ENCODE results near the gene C2CD5.
"Not testable (repeated sequence)": the region's sequence is repeated elsewhere in the genome, so short reads cannot be mapped to it uniquely, and the experiment has no call there.

Gene C2CD5, protein sequence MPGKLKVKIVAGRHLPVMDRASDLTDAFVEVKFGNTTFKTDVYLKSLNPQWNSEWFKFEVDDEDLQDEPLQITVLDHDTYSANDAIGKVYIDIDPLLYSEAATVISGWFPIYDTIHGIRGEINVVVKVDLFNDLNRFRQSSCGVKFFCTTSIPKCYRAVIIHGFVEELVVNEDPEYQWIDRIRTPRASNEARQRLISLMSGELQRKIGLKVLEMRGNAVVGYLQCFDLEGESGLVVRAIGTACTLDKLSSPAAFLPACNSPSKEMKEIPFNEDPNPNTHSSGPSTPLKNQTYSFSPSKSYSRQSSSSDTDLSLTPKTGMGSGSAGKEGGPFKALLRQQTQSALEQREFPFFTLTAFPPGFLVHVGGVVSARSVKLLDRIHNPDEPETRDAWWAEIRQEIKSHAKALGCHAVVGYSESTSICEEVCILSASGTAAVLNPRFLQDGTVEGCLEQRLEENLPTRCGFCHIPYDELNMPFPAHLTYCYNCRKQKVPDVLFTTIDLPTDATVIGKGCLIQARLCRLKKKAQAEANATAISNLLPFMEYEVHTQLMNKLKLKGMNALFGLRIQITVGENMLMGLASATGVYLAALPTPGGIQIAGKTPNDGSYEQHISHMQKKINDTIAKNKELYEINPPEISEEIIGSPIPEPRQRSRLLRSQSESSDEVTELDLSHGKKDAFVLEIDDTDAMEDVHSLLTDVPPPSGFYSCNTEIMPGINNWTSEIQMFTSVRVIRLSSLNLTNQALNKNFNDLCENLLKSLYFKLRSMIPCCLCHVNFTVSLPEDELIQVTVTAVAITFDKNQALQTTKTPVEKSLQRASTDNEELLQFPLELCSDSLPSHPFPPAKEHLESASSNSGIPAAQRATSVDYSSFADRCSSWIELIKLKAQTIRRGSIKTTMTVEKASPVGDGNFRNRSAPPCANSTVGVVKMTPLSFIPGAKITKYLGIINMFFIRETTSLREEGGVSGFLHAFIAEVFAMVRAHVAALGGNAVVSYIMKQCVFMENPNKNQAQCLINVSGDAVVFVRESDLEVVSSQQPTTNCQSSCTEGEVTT

GRCh38 chr12:22544038-22544979, at the start of gene C2CD5:
C2CD5 (minus strand) TSS chr12:22544542; CDS start chr12:22544150, 392 bp downstream.
- DNase-seq, result peak; percentile 98

- no peak for DNase-seq
Measured at GRCh38 chr12:22593864-22594263, 49.5 kb upstream of the C2CD5 start.

DNA sequence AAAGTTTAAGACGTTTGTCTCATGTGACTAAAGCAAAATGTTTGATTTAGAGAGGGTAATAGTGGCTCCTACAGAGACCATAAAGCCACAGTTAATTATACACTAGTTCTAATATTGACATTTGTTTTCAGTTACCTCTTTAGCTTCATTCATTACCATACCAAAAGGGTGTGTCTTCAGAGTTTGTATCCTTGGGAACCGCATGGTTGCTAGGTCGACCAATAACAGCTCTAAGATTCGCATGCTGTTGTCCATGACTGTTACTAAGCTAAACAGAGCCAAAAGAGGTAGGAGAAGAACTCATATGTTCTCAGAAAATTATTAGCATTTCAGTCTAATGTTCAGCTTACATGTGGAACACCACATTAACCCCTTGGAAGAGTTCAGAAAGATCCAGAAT, 44.5 kb upstream of the C2CD5 start:
- DNase-seq, result no peak

DNA sequence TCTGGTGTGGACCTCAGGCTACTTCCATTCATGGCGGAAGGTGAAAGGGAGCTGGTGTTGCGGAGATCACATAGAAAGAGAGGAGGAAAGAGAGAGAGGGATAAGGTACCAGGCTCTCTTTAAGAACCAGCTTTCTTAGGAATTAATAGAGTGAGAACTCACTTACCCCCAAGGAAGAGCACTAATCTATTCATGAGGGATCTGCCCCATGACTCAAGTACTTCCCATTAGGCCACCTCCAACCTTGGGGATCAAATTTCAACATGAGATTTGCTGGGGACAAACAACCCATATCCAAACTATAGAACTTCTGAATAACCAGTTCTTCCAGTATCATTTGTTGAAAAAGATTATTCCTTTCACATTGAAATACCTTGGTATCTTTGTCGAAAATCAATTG, 34.0 kb upstream of the C2CD5 start:
- DNase-seq, result no peak

DNA sequence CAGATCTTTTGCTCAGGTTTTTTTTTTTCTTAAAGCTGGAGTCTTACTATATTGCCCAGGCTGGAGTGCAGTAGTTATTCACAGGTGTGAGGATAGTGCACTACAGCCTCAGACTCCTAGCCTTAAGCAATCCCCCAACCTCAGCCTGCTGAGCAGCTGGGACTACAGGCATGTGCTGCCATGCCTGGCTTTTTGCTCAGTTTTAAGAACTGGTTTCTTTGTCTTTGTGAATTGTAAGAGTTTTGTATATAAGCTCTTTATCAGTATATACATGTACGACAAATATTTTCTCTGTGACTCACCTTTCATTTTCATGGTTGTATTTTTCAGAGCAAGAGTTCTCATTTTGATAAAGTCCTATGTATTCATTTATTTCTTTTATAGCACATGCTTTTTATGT, 33.3 kb upstream of the C2CD5 start:
- DNase-seq, result no peak

GRCh38 chr12:22576473-22576872, 32.1 kb upstream of the C2CD5 start:
- DNase-seq, result no peak

- DNase-seq, result no peak
Measured at GRCh38 chr12:22576065-22576464, 31.7 kb upstream of the C2CD5 start.

DNA sequence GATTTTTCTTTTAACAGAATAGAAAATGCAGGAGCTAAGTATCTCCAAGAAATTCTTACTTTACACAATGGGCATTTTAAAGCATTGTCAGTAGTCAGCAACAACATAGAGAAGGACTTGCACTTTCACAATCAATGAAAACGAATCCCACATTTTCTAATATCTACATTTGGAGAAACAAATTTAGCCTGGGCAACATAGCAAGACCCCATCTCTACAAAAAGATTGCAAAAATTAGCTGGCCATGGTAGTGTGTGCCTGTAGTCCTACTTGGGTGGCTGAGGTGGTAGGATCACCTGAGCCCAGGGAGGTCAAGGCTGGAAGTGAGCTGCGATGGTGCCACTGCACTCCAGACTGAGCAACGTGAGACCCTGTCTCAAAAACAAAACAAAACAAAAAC, 30.6 kb upstream of the C2CD5 start:
- no peak for DNase-seq

DNA sequence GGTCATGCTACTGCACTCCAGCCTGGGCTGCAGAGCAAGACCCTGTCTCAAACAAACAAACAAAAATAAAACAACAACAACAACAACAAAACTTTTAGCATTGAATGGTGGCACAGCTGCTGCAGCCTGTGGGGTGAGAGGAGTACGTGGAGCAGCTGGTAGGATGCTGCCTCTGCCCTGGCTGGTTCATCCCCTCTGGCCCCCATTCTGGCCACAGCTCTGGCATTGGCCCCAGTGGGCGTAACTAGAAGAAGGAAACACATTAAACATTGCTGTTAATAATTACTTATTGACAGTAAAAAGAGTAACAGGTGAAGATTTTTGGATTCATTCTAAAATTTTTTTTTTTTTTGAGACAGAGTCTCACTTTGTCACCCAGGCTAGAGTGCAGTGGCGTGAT, 28.8 kb upstream of the C2CD5 start:
- no peak for DNase-seq

GRCh38 chr12:22569253-22569652, 24.9 kb upstream of the C2CD5 start:
- no peak for DNase-seq

DNA sequence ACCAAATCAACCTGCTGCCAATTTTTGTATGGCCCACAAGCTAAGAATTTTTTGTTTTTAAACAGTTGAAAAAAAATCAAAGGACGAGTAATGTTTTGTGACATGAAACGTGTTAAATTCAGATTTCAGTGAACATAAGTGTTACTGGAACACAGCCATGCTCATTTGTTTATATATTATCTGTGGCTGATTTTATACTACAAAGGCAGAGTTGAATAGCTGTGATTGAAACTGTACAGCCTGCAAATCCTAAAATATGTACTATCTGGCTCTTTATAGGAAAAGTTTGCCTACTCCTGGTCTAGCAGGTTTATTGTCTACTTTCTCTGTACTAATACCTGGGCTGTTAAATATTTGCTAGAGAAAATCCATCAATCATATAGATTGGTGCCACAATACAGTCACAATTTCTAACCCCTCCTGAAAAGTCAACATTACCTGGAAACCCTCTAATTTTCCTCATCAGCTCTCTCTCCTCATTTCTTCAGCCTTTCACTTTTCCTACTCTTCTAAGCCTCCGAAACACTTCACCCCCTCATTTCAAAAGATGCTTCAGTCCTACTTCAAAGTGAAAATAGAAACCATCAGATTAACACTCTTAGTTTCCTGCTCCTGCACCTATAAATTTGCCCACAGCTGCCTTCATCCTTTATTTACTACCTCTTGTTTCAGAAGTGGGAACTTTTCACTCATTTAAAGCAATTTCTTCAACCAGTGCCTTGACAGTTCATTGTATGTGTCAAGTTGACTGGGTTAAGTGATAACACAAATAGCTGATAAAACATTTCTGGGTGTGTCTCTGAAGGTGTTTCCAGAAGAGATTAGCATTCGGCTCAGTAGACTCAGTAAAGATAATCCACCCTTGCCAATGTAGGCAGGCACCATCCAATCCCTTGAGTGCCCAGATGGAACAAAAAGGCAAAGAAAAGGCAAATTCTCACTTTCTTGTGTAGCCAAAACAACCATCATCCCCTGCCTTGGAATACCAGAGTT, 18.0 kb upstream of the C2CD5 start:
- DNase-seq, result no peak

GRCh38 chr12:22554750-22555149, 10.4 kb upstream of the C2CD5 start:
- not testable (repeated sequence) for DNase-seq

- no peak for DNase-seq
Measured at GRCh38 chr12:22551624-22552023, 7.3 kb upstream of the C2CD5 start.

- no peak for DNase-seq
Measured at GRCh38 chr12:22545255-22545654, 913 bp upstream of the C2CD5 start.

DNA sequence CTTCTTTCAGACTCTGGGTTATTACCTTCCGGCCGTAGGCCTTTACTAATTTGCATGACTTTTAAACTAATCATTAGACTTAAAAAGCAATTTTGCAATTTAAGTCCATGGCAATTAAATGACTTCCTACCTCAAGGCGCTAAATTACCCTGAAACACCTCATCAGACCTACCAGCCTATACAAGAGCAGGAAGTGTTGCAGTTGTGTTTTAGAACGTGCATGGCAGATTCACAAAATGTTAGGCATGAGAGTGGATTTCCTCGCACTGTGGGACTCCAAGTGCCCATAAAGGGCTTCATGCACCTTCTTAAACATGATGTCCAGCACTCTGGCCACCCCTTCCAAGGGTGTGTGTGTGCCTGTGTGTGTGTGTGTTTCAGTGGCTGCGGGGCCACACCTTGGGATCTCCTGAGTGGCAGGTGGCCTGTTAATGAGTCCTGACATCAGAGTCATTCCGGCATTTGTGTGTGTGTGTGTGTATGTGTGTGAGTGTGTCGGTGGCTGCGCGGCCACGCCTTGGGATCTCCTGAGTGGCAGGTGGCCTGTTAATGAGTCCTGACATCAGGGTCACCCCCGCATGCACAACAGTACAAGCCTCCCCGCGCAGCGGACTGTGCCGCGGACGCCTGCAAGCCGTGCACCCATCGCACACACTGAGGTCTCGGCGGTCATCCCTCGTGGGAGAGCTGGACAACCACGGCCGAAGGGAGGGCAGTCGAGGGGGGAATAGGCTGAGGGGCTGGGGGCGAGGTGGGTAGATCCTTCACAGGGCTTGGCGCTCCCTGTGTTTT, 900 bp downstream of the C2CD5 start:
- DNase-seq, result peak; percentile 47

DNA sequence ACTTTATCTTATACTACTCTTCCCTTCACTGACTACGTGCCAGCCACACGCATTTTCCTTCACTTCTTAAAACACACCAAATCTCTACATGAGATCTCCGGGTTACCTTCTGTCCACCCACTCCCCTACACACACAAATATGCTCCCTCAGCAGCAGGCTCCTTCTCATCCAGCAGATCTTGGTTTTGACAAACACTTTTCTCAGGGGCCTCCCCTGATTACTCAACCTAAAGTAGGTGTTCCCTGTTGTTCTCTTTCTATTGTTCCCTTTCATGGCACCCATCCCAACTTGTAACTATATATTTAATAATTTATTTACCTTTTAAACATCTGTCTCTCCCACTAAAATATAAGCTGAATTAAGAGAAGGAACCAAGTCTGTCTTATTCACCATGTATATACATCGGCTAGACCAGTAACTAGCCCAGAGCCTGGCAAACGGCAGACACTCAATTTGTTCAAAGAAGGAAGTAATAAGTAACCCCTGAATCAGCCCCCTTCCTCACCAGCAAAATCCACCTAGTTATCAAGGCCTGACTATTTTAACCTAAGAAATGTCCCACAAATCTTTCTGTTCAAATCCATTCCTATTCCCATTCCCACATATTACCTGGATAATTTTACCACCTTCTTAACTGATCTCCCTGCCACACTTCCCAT, 2.7 kb downstream of the C2CD5 start:
- no peak for DNase-seq

GRCh38 chr12:22539055-22539454, 5.3 kb downstream of the C2CD5 start:
- no peak for DNase-seq

DNA sequence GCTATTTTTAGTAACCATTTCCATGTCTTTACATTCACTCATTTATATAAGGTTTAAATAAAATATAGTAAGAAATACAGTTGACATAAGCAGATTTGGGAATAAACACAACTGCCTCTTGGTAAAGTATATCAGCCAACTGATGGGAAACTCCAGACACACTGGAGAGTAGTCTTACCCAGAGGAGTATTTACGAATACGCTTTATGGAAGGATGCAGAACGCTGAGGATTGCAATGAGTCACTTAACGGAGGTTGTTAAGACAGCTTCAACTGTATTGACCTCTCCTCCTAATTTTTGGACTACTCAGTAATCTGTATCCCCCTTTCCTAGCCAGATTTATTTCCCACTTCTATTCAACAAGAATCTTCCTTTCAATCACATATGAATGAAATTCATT, 6.0 kb downstream of the C2CD5 start:
- DNase-seq, result no peak

DNA sequence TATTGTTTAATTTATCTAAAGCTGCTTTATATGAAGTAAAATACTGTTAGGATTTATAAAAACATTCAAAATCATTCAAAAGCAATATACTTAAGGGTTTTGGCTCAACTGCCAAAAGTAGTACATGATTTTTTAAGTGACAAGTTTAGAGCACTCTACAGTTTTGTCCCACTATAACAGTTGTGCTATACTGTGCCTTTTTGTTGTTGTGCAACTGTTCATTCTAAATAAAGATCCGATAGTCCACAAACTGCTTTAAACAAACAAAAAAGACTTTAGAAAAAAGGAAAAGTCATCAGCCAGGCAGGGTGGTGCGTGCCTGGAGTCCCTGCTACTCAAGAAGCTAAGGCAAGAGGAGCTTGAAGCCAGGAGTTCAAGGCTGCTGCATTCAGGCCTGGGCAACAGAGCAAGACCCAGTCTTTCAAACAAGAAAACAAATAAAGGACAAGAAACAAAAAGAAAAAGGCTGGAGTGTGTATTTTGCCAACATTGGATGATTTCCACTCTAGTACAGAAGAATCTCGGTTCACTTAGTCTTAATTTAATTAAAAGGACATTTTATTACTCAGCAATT, 7.3 kb downstream of the C2CD5 start:
- DNase-seq, result no peak

All from CD4-positive, alpha-beta T cell treated with Interleukin-6 for 4 hours (primary cell).